Naive thymus-derived CD4-positive, alpha-beta T cell (primary cell): ENCODE measurements around the gene ISG20L2. TPM values are rescaled to one million over a fixed set of nuclear protein-coding genes. Genes with fewer than 3 reads are reported as not detected.
"Not testable (repeated sequence)": the region's sequence is repeated elsewhere in the genome, so short reads cannot be mapped to it uniquely, and the experiment has no call there.

Experiments
- ATAC-seq: fragments of 150-1000 bp; cut with Tn5 transposase; 2 replicates; pipeline ENCODE4 v1.10.0; 2021; ENCODE audit warnings: mild to moderate bottlenecking, moderate library complexity
- CTCF ChIA-PET: fragments of 350-600 bp; sonication (Branson Sonifier 250); formaldehyde crosslinking; loops from one replicate; lab custom pipeline; 2021; ENCODE audit warnings: antibody characterized with exemption; lab: Charles Lee
- POLR2A ChIA-PET: fragments of 350-600 bp; sonication (Branson Sonifier 250); formaldehyde crosslinking; loops from one replicate; lab custom pipeline; 2021; ENCODE audit warnings: antibody characterized with exemption, inconsistent platforms; lab: Charles Lee
- DNase-seq, 9 donors: peaks; one replicate each; pipeline versions ENCODE4 v3.0.0 to v3.0.0-alpha.2; 2020 to 2022; ENCODE audit warnings: mixed read lengths in 1 of 9
- H3K27ac ChIP-seq: one replicate; pipeline ENCODE4 v1.7.0; 2013; ENCODE audit warnings: mild to moderate bottlenecking, low read depth, low read length, moderate library complexity
- H3K27me3 ChIP-seq, 2 donors: one replicate each; pipeline ENCODE4 v1.7.0; 2013; ENCODE audit warnings: low read length in 2 of 2, mild to moderate bottlenecking in 2 of 2, moderate library complexity in 2 of 2; ENCODE audit not compliant: control insufficient read depth in 2 of 2, insufficient read depth in 2 of 2
- H3K36me3 ChIP-seq, 3 experiments: 1 replicate in 2 of 3; 2 replicates in 1 of 3; pipeline ENCODE4 v1.7.0; 2013; ENCODE audit warnings: low read length in 3 of 3, mild to moderate bottlenecking in 3 of 3, moderate library complexity in 1 of 3; ENCODE audit not compliant: insufficient read depth in 3 of 3, control insufficient read depth in 2 of 3
- H3K4me1 ChIP-seq, 2 donors: one replicate each; pipeline ENCODE4 v1.7.0; 2013; ENCODE audit warnings: low read length in 2 of 2, mild to moderate bottlenecking in 2 of 2, moderate library complexity in 1 of 2; ENCODE audit not compliant: control insufficient read depth in 2 of 2, insufficient read depth in 2 of 2
- H3K4me3 ChIP-seq: 2 replicates; pipeline ENCODE4 v1.7.0; 2013; ENCODE audit warnings: mild to moderate bottlenecking, low read length
- H3K9me3 ChIP-seq, 3 experiments: 1 replicate in 2 of 3; 2 replicates in 1 of 3; pipeline ENCODE4 v1.7.0; 2013; ENCODE audit warnings: low read length in 3 of 3; ENCODE audit not compliant: control insufficient read depth in 2 of 3
- H3K27ac Mint-ChIP-seq, 9 donors: one replicate each; pipeline ENCODE4 v1.8.0; 2020 to 2022; ENCODE audit warnings: mixed read lengths in 9 of 9, mild to moderate bottlenecking in 8 of 9, moderate library complexity in 5 of 9, inconsistent platforms in 2 of 9
- H3K27me3 Mint-ChIP-seq, 5 donors: one replicate each; pipeline ENCODE4 v1.8.0; 2021 to 2022; ENCODE audit warnings: mixed read lengths in 5 of 5, mild to moderate bottlenecking in 1 of 5
- H3K36me3 Mint-ChIP-seq, 5 donors: one replicate each; pipeline ENCODE4 v1.8.0; 2020 to 2022; ENCODE audit warnings: mixed read lengths in 5 of 5, mild to moderate bottlenecking in 3 of 5, inconsistent platforms in 1 of 5
- H3K4me1 Mint-ChIP-seq, 7 donors: one replicate each; pipeline ENCODE4 v1.8.0; 2020 to 2022; ENCODE audit warnings: mixed read lengths in 7 of 7, mild to moderate bottlenecking in 3 of 7, inconsistent platforms in 1 of 7
- H3K4me3 Mint-ChIP-seq, 10 donors: one replicate each; pipeline ENCODE4 v1.8.0; 2020 to 2022; ENCODE audit warnings: mild to moderate bottlenecking in 10 of 10, mixed read lengths in 10 of 10, moderate library complexity in 6 of 10, inconsistent platforms in 2 of 10
- H3K9me3 Mint-ChIP-seq, 11 donors: one replicate each; pipeline ENCODE4 v1.8.0; 2020 to 2022; ENCODE audit warnings: mixed read lengths in 11 of 11, mild to moderate bottlenecking in 4 of 11, inconsistent platforms in 1 of 11, moderate library complexity in 1 of 11
- intact Hi-C, 2 donors: fragments of 100-400 bp; cut with micrococcal nuclease; formaldehyde crosslinking; loops; one replicate each; pipeline ENCODE4 v1.15.1; 2023
- polyA plus RNA-seq, 2 donors: library from polyadenylated mRNA; unstranded; fragments of 300-500 nt; fragmentation: Illumina TruSeq; gene quantifications; one replicate each; pipeline ENCODE4 v1.2.3, GENCODE V29; 2021
- total RNA-seq, 6 experiments: library from RNA in 5 of 6; stranded (reverse) in 5 of 6; gene quantifications; 1 replicate in 5 of 6; 2 replicates in 1 of 6; pipeline ENCODE4 v1.2.3 and lab custom pipeline; 2021 to 2026

ISG20L2 gene
- total and polyA plus RNA-seq, 7 experiments from 2014 or later: 15.3 to 59.9 (median 45.0) TPM

DNA sequence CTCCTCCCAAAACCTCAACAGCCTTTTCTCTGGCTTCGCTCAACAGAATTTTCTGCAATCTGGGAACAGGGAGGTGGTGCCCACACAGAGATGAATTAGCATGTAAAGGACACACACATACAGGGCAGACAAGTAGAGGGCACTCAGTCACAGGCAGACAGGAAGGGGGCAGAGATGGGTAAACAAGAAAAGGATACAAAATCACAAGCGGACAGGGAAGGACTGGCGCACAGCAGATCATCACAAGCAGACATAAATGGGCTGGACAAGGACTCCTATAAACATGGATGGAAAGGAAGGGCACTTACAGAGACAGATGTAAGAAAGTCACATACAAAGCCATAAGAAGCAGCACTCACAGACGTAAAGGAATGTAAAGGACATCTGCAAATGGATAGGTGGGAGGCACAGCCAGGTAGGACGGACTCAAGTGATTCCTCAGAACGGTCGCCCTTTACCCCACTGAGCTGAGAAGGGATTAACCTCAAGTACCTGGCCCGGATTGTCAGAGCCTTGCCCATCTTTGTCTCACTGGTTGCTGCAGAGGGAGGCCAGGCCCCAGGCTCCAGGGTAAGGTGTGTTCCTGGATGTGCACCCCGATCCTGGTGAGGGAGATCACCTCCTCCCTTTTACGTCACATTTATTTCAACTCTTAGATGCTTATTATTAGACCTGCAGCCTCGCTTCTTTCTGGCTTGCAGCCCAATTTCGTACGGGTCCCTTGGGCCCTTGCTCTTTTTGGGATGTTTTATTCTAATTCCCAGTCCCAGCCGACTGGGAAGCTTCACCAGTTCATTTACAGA, 37.9 kb upstream of the ISG20L2 start:
- H3K4me3 Mint-ChIP-seq: no peak overlapping the region
- ChIA-PET POLR2A (interaction anchor here (0.6 to 5.9 kb wide), 16 partner anchors 10 to 831 kb away, joined by 3 to 74 read pairs (median 5); partner anchors contain the start of genes HDGF, ISG20L2, MEF2D and METTL25B), CTCF (interaction anchor here (1.1 to 2.7 kb wide), 4 partner anchors 14 to 41 kb away, joined by 3 to 12 read pairs (median 4); partner anchors contain the start of gene MRPL24)
- peak overlapping the region in 2 of 9 donors; percentile 13 to 51 for H3K27ac Mint-ChIP-seq
- Histone ChIP-seq H3K9me3 (no peaks in the 10 kb centered on the region), H3K4me3 (peak overlapping the region; percentile 58), H3K4me1 (peaks cover 19 to 36% of the 10 kb centered on the region in 2 donors), H3K27ac (peak overlapping the region; percentile 98), H3K27me3 (no peaks in the 10 kb centered on the region), H3K36me3 (peaks cover 0 to 14% (median 0%) of the 10 kb centered on the region in 3 experiments)
- intact Hi-C loops: loop anchor here (1.0 to 2.0 kb wide), 16 partner anchors 15 to 908 kb away; partner anchors contain the start of genes HDGF (in 2 of the 2), ISG20L2 (in 2 of the 2), METTL25B (in 2 of the 2) and MRPL24 (in 2 of the 2)
- peaks cover 0 to 3% (median 0%) of the 10 kb centered on the region in 11 donors for H3K9me3 Mint-ChIP-seq
- H3K27me3 Mint-ChIP-seq: no peaks in the 10 kb centered on the region
- peaks cover 30 to 39% (median 36%) of the 10 kb centered on the region in 7 donors for H3K4me1 Mint-ChIP-seq
- DNase-seq (peak in 1 of 9 donors; percentile 22), ATAC-seq (no peak)
- H3K36me3 Mint-ChIP-seq: peaks cover 0 to 19% (median 18%) of the 10 kb centered on the region in 5 donors

DNA sequence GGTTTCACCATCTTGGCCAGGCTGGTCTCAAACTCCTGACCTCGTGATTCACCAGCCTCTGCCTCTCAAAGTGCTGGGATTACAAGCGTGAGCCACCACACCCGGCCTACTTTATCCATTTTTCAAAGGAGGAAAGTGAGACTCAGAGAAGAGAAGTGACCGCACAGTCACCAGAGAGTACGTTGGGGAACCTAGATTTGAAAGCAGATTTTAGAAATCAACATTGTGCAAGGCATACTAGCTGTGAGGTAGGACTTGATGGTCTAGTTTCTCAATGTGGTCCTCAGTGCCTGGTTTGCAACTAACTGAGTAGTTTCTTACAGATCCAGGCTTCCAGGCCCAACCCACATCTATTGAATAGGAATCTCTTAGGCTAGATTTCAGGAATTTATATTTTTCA, 37.1 kb upstream of the ISG20L2 start:
- Histone ChIP-seq H3K27ac (no peak overlapping the region), H3K27me3 (no peaks in the 10 kb centered on the region), H3K9me3 (no peaks in the 10 kb centered on the region), H3K36me3 (peaks cover 0 to 9% (median 0%) of the 10 kb centered on the region in 3 experiments), H3K4me1 (peaks cover 19 to 32% of the 10 kb centered on the region in 2 donors), H3K4me3 (no peak overlapping the region)
- peaks cover 22 to 31% (median 28%) of the 10 kb centered on the region in 7 donors for H3K4me1 Mint-ChIP-seq
- ATAC-seq: no peak
- H3K36me3 Mint-ChIP-seq: peaks cover 0 to 12% (median 10%) of the 10 kb centered on the region in 5 donors
- DNase-seq: no peak
- no peaks in the 10 kb centered on the region for H3K27me3 Mint-ChIP-seq
- peak overlapping the region in 1 of 10 donors; percentile 38 for H3K4me3 Mint-ChIP-seq
- peaks cover 0 to 2% (median 0%) of the 10 kb centered on the region in 11 donors for H3K9me3 Mint-ChIP-seq
- POLR2A ChIA-PET: interaction anchor here (1.6 to 4.8 kb wide), 4 partner anchors 11 to 265 kb away, joined by 3 to 53 read pairs (median 25); partner anchors contain the start of genes HDGF, MEF2D and MRPL24
- no peak overlapping the region for H3K27ac Mint-ChIP-seq
- intact Hi-C loops: loop anchor here in 1 of 2 donors (2.0 kb wide), 3 partner anchors 309 to 907 kb away; partner anchors contain the start of genes SMG5 and SYT11
- CTCF ChIA-PET: interaction anchor here (1.2 kb wide), 1 partner anchor 18 kb away, joined by 3 read pairs; no protein-coding TSS in a partner anchor

DNA sequence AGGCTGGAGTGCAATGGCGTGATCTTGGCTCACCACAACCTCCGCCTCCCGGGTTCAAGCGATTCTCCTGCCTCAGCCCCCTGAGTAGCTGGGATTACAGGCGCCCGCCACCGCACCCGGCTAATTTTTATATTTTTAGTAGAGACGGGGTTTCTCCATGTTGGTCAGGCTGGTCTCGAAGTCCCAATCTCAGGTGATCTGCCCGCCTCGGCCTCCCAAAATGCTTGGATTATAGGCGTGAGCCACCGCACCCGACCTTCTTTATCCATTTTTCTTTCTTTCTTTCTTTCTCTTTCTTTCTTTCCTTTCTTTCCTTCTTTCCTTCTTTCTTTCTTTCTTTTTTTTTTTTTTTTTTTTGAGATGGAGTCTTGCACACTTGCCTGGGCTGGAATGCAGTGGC, 36.6 kb upstream of the ISG20L2 start:
- H3K27me3 ChIP-seq, H3K36me3 ChIP-seq, H3K27me3 Mint-ChIP-seq, H3K4me3 ChIP-seq, H3K27ac ChIP-seq, H3K4me3 Mint-ChIP-seq, H3K9me3 Mint-ChIP-seq, H3K9me3 ChIP-seq, H3K27ac Mint-ChIP-seq, CTCF ChIA-PET, ATAC-seq, DNase-seq, intact Hi-C loops, H3K36me3 Mint-ChIP-seq: not testable (repeated sequence)
- peaks cover 18 to 27% (median 23%) of the 10 kb centered on the region in 7 donors for H3K4me1 Mint-ChIP-seq
- POLR2A ChIA-PET: interaction anchor here (4.8 kb wide), 1 partner anchor 13 kb away, joined by 42 read pairs; the partner anchor contains the start of gene HDGF
- peaks cover 19 to 30% of the 10 kb centered on the region in 2 donors for H3K4me1 ChIP-seq

DNA sequence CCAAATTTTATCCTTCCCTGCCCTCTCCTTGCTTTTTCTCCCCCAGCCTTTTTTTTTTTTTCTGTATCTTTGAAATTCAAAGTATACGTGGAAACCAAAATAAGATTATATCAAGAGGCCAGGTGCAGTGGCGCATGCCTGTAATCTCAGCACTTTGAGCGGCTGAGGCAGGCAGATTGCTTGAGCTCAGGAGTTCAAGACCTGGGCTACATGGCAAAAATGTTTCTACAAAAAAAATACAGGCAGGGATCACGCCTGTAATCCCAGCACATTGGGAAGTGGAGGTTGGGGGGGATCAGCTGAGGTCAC, 32.2 kb upstream of the ISG20L2 start:
- H3K4me1 Mint-ChIP-seq: peaks cover 0 to 6% (median 4%) of the 10 kb centered on the region in 7 donors
- intact Hi-C loops: no loop called here
- Histone ChIP-seq H3K27ac (no peak overlapping the region), H3K36me3 (no peaks in the 10 kb centered on the region), H3K4me3 (no peak overlapping the region), H3K4me1 (peaks cover 0 to under 1% of the 10 kb centered on the region in 2 donors), H3K9me3 (no peaks in the 10 kb centered on the region), H3K27me3 (no peaks in the 10 kb centered on the region)
- H3K4me3 Mint-ChIP-seq: no peak overlapping the region
- DNase-seq: no peak
- ChIA-PET POLR2A (interaction anchor here (1.1 kb wide), 1 partner anchor 9 kb away, joined by 11 read pairs; the partner anchor contains the start of gene HDGF), CTCF (no interaction called here)
- H3K27ac Mint-ChIP-seq: no peak overlapping the region
- H3K36me3 Mint-ChIP-seq: no peaks in the 10 kb centered on the region
- H3K27me3 Mint-ChIP-seq: no peaks in the 10 kb centered on the region
- no peak for ATAC-seq
- H3K9me3 Mint-ChIP-seq: peaks cover 0 to 2% (median 0%) of the 10 kb centered on the region in 11 donors

DNA sequence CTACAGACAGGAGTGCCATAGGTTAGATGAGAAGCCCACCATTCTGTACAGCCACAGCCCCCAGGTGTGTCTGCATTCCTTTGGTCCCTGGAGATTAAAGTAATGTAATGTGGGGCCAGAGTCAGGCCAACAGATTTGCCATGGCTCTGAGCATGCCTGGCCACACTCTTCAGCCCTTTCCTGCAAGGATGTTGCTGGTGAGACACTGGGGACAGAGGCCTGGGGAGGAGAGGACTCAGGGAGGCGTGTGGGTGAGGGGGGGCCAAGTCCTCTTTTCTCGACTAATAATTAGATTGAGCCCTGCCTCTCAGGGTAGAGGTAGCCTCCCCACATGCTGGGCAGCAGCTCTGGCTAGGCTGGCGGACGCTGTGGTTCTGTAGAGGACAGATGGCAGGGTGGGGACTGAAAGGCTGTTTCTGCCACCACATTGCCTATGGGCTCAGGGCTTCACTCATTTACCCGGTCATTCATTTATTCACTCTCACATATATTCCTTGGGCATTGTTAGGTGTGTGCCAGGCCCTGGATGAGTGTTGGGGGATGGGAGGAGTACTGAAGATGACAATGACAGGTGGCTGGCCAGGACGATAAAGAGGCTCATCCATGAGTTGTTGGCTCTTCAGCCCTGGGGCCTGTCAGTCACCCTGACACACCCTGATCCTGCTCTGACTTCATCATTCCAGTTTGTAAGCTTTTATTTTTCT, 31.7 kb upstream of the ISG20L2 start:
- Histone ChIP-seq H3K4me1 (no peaks in the 10 kb centered on the region), H3K27ac (no peak overlapping the region), H3K9me3 (no peaks in the 10 kb centered on the region), H3K36me3 (no peaks in the 10 kb centered on the region), H3K27me3 (no peaks in the 10 kb centered on the region), H3K4me3 (no peak overlapping the region)
- Mint-ChIP-seq H3K36me3 (no peaks in the 10 kb centered on the region), H3K27me3 (no peaks in the 10 kb centered on the region), H3K27ac (no peak overlapping the region), H3K4me3 (no peak overlapping the region), H3K4me1 (peaks cover 0 to 10% (median 4%) of the 10 kb centered on the region in 7 donors), H3K9me3 (peaks cover 0 to under 1% (median 0%) of the 10 kb centered on the region in 11 donors)
- ChIA-PET POLR2A (interaction anchor here (1.1 kb wide), 1 partner anchor 9 kb away, joined by 11 read pairs; the partner anchor contains the start of gene HDGF), CTCF (no interaction called here)
- intact Hi-C loops: no loop called here
- ATAC-seq (no peak), DNase-seq (no peak)

DNA sequence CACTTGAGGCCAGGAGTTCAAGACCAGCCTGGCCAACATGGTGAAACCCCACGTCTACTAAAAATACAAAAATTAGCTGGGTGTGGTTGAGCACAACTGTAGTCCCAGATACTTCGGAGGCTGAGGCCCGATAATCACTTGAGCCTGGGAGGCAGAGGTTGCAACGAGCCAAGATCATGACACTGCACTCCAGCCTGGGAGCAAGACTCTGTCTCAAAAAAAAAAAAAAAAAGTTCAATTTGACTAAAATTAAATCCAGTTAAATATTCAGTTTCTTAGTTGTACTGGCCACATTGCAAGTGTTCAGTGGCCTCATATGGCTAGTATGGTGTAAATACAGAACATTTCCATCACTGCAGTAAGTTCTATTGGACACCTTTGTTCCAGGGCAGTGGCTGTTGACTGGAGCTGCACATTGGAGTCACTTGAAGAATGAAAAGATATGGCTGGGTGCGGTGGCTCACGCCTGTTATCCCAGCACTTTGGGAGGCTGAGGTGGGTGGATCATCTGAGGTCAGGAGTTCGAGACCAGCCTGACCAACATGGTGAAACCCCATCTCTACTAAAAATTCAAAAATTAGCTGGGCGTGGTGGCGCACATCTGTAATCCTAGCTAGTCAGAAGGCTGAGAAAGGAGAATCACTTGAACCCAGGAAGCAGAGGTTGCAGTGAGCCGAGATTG, 29.1 kb upstream of the ISG20L2 start:
- H3K4me3 Mint-ChIP-seq, H3K36me3 ChIP-seq, DNase-seq, intact Hi-C loops, H3K27me3 Mint-ChIP-seq, H3K4me1 ChIP-seq, H3K27ac Mint-ChIP-seq, H3K36me3 Mint-ChIP-seq, H3K9me3 Mint-ChIP-seq, ATAC-seq, H3K4me3 ChIP-seq, H3K27me3 ChIP-seq, H3K27ac ChIP-seq, H3K9me3 ChIP-seq: not testable (repeated sequence)
- POLR2A ChIA-PET: interaction anchor here (0.6 to 1.3 kb wide), 3 partner anchors 16 to 256 kb away, joined by 3 to 5 read pairs (median 4); partner anchors contain the start of gene MRPL24
- CTCF ChIA-PET: interaction anchor here (2.7 kb wide), 1 partner anchor 32 kb away, joined by 7 read pairs; no protein-coding TSS in a partner anchor
- peaks cover 5 to 20% (median 11%) of the 10 kb centered on the region in 7 donors for H3K4me1 Mint-ChIP-seq
